Measurements from ENCODE around the gene UHMK1.

DNA sequence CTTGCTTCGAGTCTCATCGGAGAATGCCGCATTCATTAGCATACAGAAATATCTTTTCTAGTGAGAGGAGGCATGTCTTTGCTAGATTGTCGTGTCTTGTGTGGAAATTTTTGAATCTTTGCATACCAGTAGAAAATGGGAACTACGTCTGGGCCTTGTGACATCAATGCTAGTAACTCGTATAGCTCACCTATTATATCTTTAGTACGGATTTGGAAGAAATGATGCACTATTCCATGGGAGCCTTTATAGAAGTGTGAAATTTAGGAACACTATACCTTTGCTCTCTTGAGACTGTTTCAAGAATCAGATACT is 835 bp downstream of the UHMK1 start:
- TF ChIP-seq, protein P1, sequence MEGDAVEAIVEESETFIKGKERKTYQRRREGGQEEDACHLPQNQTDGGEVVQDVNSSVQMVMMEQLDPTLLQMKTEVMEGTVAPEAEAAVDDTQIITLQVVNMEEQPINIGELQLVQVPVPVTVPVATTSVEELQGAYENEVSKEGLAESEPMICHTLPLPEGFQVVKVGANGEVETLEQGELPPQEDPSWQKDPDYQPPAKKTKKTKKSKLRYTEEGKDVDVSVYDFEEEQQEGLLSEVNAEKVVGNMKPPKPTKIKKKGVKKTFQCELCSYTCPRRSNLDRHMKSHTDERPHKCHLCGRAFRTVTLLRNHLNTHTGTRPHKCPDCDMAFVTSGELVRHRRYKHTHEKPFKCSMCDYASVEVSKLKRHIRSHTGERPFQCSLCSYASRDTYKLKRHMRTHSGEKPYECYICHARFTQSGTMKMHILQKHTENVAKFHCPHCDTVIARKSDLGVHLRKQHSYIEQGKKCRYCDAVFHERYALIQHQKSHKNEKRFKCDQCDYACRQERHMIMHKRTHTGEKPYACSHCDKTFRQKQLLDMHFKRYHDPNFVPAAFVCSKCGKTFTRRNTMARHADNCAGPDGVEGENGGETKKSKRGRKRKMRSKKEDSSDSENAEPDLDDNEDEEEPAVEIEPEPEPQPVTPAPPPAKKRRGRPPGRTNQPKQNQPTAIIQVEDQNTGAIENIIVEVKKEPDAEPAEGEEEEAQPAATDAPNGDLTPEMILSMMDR (IDR thresholded peaks at IDR 0.05; ENCODE audit: insufficient read depth, low read length, poor library complexity, severe bottlenecking) = no peak
- no peak for TF ChIP-seq EZH2phosphoT487 (conservative IDR thresholded peaks at IDR 0.05; ENCODE audit: low read length)

Measured in SU-DHL-6 (cell line).